ENCODE data around the gene PTCD2. TPM values are rescaled to one million over a fixed set of nuclear protein-coding genes. Genes with fewer than 3 reads are reported as not detected.

PTCD2 gene
- total and polyA plus RNA-seq, 9 of the 15 experiments (the other 6 are each of a cell fraction or from before 2014, with no cell fraction given), result 11.9 to 28.5 (median 18.6) TPM

GRCh38 chr5:72366324-72366976, 46.3 kb downstream of the PTCD2 start (continued):
- TF ChIP-seq KLF16 (IDR thresholded peaks at IDR 0.05) (peak; percentile 10; the same call in 1 of the 2 replicates), FOXK2 (conservative IDR thresholded peaks at IDR 0.05 in 1 of 2, IDR thresholded peaks at IDR 0.05 in 1 of 2; ENCODE audit: low read depth in 2 of 2) (0 out of 4 replicates have a peak, but pooled peaks of 1 of the 2 experiments have one; percentile 26), ELF1 (tag; IDR thresholded peaks at IDR 0.05) (peak; percentile 70), SP1 (CRISPR knock-in tag; IDR thresholded peaks at IDR 0.05) (0 out of 2 replicates have a peak, but pooled peaks have one; percentile 31), CREB3L1 (IDR thresholded peaks at IDR 0.05; ENCODE audit: borderline replicate concordance, low read depth) (no peak), NR2C2 (CRISPR knock-in tag; IDR thresholded peaks at IDR 0.05) (no peak), NR2C2 (tag; IDR thresholded peaks at IDR 0.05) (0 out of 2 replicates have a peak, but pooled peaks have one; percentile 14), FOS (IDR thresholded peaks at IDR 0.05; ENCODE audit: extremely low read depth, insufficient read length) (no peak)

GRCh38 chr5:72368271-72368670, 48.1 kb downstream of the PTCD2 start:
- no peak for DNase-seq (ENCODE audit: extremely low read depth in 1 of 4, low spot score in 3 of 4)
- no peaks in the 10 kb centered on the region for H3K9me1 ChIP-seq (ENCODE audit: control insufficient read depth, insufficient read depth, low read length)
- no peak overlapping the region for H3K4me2 ChIP-seq (ENCODE audit: insufficient read depth, low read length)
- WGBS (ENCODE audit: insufficient coverage, low coverage, missing lambda C conversion rate), result 75% methylated on average over 1 of the region's 1 CpG
- no TSS peak for BruUV-seq (replicated peaks)
- TF ChIP-seq PYGO2 (tag; IDR thresholded peaks at IDR 0.05), result no peak
- no peak for TF ChIP-seq TRIM28 (IDR thresholded peaks at IDR 0.05)
- H3K4me3 ChIP-seq, result no peak overlapping the region
- ChIA-PET CTCF (ENCODE audit: low intra/inter-chr PET ratio) (interaction anchor here (1.2 kb wide), 1 partner anchor 216 kb away, joined by 3 read pairs; no protein-coding TSS in a partner anchor), POLR2A (interaction anchor here (1.0 kb wide), 1 partner anchor 224 kb away, joined by 3 read pairs; no protein-coding TSS in a partner anchor)
- no peaks in the 10 kb centered on the region for H3K9me3 ChIP-seq (replicated peaks; ENCODE audit: control insufficient read depth, insufficient read depth, low read depth, low read length)
- peaks cover 9% of the 10 kb centered on the region; the same call in 2 of the 3 replicates for H3K36me3 ChIP-seq (ENCODE audit: control insufficient read depth, insufficient read depth, low read length)
- in situ Hi-C loops (cut with MboI), result no loop called here
- H3K27ac ChIP-seq (ENCODE audit: extremely low read depth, low read depth, low read length), result no peak overlapping the region
- no peak for FAIRE-seq
- no peaks in the 10 kb centered on the region for H3K27me3 ChIP-seq (ENCODE audit: control insufficient read depth in 2 of 2, insufficient read depth in 2 of 2, low read length in 2 of 2)
- no peak overlapping the region for H2AFZ ChIP-seq (ENCODE audit: low read depth, low read length)
- H4K20me1 ChIP-seq (replicated peaks; ENCODE audit: control insufficient read depth, insufficient read depth, low read length), result no peaks in the 10 kb centered on the region
- ATAC-seq, result no peak
- H3K9ac ChIP-seq (ENCODE audit: insufficient read depth in 1 of 2, low read depth in 2 of 2, low read length in 2 of 2), result no peak overlapping the region
- H3K4me1 ChIP-seq (replicated peaks in 1 of 2; ENCODE audit: control insufficient read depth in 2 of 2, insufficient read depth in 2 of 2, low read length in 2 of 2), result no peaks in the 10 kb centered on the region; a peak in 1 of 5 replicates
- intact Hi-C loops (cut with micrococcal nuclease), result no loop called here
- H3K79me2 ChIP-seq (ENCODE audit: control insufficient read depth, insufficient read depth, low read length), result no peaks in the 10 kb centered on the region
